AG09319 (cell line): ENCODE measurements around the gene PAGE4.

Source experiments
- DNase-seq: peaks from one replicate; pipeline ENCODE4 v3.0.0-alpha.2; 2010; ENCODE audit warnings: low read depth; ENCODE audit errors: extremely low read depth
- CTCF ChIP-seq: IDR thresholded peaks from 2 replicates; pipeline ENCODE4 v1.5.1; 2011; ENCODE audit warnings: low read depth, mild to moderate bottlenecking, inconsistent platforms, low read length, moderate library complexity

PAGE4 gene

GRCh38 chrX:49862093-49862492 is 33.0 kb downstream of the PAGE4 start:
- TF ChIP-seq CTCF, result no peak

DNA sequence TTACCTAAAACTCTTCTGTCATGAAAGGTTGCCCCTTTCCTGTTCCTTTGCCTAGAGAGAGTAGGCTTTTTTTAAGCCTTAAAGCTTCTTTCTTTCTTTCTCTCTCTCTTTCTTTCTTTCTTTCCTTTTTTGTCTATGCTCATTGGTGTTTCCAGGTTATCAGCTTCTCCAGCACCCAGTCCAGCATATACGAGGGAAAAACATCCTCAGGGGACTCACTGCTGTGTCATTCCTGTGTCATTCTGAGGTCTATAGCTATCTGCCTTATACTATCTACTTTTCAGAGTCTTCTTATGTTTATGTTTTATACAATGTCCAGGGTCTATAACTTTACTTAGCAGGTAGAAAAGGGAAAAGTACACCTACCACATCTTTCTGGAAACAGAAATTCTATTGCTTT is 39.6 kb downstream of the PAGE4 start:
- no peak for TF ChIP-seq CTCF

More at GRCh38 chrX:49862093-49862492, 33.0 kb downstream of the PAGE4 start:
- no peak for DNase-seq

DNA sequence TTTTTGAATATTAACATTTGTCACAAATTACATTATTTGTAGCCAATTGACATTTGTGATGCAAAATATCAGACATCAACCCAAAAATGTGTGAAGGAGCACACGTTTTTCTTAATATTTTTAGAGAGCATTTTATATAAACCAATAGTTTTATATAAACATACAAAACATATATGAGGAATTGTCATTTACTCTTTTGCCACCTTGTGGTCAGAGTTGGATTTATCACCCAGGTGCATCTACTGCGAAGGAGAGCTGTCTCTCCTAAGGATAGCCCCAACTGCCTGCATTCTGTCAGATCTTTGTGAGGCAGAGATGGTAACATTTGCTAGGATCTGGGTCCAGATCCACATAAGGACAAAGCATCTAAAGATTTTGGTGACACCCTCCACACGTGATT is 47.6 kb downstream of the PAGE4 start:
- TF ChIP-seq CTCF, result peak; percentile 39
- no peak for DNase-seq

More for the DNA sequence above, 39.6 kb downstream of the PAGE4 start:
- DNase-seq, result no peak

- no peak for DNase-seq
- no peak for TF ChIP-seq CTCF
Measured at GRCh38 chrX:49877397-49878101, 48.4 kb downstream of the PAGE4 start.

DNA sequence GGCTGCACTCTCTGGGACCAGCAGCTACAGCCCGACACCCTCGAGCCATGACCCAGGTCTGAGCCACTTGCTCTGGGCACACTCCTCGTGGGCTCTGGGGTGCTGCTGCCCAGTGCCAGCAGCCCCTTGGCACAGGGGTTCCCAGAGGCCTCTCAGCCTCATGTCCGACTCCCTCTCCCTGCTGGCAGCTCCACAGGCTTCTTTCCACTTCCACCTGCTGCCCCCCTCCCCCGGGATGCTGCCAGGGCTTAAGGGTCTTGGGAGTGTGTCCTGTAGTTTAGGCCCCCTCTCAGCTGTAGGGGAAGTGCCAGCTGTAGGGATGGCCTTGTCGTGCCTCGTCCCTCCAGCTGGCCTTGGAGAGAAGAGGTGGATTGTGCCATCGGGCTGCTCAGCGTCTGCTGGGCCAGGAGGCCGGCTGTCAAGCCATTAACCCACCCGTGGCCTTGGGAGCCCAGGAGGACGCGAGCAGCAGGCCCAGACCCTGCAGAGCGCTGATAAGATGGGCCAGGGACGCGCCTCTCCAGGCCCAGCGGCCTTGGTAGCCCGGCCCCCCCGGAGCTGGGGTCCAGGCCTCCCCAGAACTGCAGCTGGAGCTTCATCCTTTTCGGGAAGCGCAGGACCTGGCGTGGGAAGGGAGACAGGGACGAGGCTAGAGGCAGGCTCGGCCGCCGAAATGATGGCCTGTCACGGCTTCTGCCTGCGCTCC is 49.2 kb downstream of the PAGE4 start:
- no peak for TF ChIP-seq CTCF
- no peak for DNase-seq

- DNase-seq, result peak; percentile 48
- TF ChIP-seq CTCF, result peak; percentile 51
Measured at GRCh38 chrX:49878834-49879655, 49.9 kb downstream of the PAGE4 start, which contains the start of gene USP27X. USP27X (plus strand) TSS chrX:49879484; CDS start chrX:49880308, 824 bp downstream.
